ENCODE results near the gene AP2B1.

Gene AP2B1

DNA sequence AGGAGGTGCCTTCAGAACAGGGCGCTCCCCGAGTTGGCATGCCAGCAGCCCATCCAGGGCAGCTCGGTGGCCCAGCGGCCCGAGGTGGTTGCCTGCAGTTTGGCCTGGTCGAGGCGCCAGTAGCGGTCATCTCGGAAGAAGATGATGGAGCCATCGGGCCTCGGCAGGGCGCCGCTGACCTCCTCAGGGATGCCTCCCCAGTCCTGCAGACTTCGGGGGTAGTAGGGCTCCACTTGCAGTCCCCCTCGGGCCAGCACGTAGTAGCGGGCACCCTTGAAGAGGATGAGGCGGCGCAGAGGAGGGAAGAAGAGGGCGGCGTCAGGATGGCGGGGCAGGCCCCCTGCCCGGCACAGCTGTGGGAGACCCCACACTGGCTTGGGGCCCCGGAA is 179.4 kb downstream of the AP2B1 start:
- in situ Hi-C loops (cut with MboI; ENCODE audit: low sequenced_read_pairs) = no loop called here

DNA sequence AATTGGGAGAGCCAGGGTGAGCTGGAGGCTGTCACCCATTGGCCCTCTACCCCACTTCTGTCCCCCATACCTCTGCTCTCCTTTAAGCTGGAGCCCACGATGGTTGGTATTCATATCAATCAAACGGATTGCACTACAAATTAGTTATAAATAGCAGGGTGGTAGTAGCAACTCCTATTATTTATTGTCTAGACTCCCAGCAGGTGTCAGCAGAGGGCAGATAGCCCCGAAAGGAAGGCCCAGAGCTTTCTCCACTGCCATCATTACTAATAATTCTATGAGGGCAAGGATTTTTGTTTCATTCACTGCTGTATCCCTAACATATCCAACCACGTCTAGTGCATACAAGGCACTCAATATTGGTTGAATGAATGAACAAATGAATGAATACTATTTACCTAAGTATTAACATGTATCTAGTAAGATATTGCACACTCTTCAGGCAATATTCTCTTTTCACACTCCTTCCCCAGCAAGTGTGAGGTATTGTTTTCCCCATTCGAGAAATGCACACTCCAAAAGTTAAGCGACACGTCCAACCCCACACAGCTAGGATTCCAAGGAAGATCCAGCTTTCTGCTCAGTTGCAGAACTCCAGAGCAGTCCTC is 179.9 kb downstream of the AP2B1 start:
- in situ Hi-C loops (cut with MboI; ENCODE audit: low sequenced_read_pairs) = no loop called here

DNA sequence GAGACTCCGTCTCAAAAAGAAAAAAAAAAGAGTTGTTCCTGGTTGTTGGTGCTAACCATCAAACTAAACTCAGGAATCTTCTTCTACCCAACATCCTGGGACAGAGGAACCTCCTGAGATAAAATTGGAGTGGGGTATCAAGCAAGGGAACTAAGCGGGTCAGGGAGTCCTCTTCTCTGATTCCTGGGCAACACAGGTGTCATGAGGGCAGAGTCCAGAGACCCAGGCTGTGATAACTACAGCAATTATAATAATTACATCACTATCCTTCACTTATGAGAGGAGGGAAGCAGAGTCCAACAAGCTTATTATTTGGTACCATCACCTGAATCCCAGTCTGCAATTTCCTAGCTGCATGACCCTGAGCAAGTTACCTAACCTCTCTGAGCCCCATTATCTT is 181.7 kb downstream of the AP2B1 start:
- in situ Hi-C loops (cut with MboI; ENCODE audit: low sequenced_read_pairs) = no loop called here

DNA sequence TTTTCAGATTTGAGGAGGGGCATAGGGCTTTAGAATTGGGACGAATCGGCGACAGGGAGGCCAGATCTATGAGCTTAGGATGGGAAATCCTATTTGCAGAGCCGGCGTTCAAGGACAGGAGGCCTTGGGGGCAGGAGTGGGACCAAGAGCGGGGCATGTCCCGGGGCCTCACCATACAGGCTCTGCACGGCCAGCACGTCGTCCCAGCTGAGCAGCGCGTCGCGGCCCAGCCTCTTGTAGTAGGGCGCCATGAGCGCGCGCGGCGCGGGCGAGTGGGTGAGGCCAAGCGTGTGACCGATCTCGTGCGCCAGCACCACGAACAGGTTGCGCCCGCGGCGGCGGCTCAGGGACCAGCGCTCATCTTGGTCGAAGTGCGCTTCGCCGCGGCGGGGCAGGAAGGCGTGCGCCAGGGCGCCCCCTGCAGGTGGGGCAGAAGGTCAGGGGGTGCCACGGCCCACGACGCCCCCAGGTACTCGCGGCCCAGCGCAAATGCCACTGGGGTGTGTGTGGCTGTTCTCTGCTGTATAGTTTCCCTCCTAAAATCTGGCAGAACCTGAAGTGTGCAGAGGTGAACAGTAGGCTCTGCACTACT is 182.9 kb downstream of the AP2B1 start:
- in situ Hi-C loops (cut with MboI; ENCODE audit: low sequenced_read_pairs) = no loop called here

DNA sequence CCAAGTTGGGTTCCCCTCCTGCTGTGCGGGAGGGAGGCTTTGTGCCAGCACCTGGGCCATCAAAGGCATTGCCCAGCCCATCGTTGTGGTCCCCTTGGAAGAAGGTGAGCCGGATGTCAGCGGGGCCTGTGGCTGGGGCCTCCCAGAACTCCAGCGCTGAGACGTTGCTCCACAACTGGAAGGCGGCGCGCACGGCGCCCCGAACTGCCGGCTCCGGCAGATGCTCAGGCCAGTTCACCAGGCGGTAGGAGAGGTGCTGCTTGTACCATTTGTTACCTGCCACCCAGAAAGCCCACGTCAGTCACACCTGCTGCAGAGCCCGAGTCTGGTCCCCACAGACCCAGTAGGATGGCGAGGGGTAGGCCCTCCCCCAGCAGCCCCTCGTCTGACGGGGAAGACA is 186.0 kb downstream of the AP2B1 start:
- in situ Hi-C loops (cut with MboI; ENCODE audit: low sequenced_read_pairs) = no loop called here

DNA sequence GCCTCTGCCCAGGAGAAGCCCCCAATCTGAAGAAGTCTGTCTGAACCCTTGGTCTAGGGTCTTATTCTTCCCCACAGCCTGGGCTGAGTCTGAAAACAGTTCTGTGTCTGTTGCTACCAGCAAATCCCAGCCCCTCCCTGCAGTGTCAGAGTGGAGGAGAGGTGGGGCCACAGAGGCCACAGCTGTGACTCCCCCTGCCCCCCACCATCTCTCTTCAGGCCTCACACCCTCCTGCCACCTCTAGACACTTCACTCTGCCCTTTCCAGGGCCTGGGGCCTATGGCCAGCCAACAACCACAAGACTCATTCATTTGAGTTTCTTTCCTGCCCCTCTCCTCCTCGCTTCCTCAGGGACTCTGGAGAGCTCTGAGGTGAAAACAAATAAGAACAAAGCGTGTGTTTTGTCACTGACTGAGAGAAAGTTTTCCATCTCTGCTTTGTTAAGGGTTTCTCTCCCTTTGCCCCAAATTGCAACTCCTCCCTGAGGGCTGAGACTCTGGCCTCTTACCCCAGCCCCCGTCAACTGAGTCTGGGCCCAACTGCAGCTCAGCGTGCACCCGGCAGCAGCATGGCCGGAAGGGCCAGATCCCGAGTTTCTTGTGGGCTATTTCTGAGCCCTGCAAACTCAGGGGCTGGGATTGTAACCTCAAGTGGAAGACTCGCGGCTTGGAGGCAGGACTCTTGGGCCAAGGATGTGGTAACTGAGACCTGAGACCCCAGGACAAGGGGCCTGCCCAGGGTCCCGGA is 186.7 kb downstream of the AP2B1 start:
- in situ Hi-C loops (cut with MboI; ENCODE audit: low sequenced_read_pairs) = no loop called here

DNA sequence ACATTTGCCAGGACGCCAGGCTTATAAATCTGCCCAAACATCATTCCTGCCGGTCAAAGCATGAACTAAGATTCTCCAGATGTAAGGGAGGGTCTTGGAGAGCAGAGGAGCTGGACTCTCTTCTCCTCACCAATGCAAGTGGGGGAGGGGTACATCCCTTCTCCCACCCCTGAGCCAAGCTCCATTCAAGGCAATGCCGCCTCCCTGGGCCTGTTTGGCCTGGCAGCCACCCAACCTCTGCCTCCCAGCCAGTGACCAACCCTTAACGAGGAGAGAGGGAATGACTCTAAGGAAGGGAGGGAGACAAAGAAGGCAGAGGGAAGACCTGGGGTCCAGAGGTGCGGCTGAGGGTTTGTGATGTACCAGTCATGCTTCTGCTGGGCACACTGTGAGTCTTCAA is 187.4 kb downstream of the AP2B1 start:
- in situ Hi-C loops (cut with MboI; ENCODE audit: low sequenced_read_pairs) = no loop called here

DNA sequence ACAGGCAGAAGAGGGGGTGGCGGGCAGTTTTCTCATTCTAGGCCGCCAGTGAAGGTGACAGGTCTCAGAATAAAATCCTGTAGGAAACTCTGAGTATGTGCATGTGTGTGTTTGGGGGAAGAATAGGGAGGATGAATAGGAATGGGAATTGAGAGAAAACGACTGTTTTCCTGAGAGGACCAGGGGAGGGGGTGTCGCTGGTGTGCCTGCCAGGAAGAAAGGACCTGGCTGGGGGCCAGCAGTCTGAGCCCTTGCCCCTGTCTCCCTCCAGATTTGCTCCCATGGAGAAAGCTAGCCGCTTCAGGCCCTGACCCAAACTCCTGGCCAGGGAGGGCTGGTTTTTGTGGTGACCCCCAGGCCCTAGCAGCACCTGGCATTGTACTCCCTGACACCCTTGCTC is 187.9 kb downstream of the AP2B1 start:
- in situ Hi-C loops (cut with MboI; ENCODE audit: low sequenced_read_pairs) = no loop called here

DNA sequence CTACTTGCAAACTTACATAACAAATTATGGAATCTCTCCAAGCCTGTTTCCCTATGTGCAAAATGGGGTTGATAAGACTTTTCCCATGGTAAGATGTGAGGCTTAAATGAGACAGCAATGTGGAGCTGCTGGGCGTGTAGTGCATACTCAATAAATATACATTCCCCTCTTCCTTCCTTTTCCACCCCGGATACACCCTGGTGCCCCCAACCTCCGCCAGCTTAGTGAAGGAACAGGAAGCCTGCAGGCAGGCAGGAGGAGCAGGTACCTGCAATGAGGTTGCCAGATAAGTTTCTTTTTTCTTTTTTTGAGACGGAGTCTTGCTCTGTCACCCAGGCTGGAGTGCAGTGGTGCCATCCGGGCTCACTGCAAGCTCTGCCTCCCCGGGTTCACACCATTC is 188.5 kb downstream of the AP2B1 start:
- in situ Hi-C loops (cut with MboI; ENCODE audit: low sequenced_read_pairs) = no loop called here

Measured in hTERT RPE-1 (cell line).